ENCODE measurements around the gene HOXA7.

- no peak for TF ChIP-seq EZH2 (IDR thresholded peaks at IDR 0.05; ENCODE audit: borderline replicate concordance)
- TF ChIP-seq CTCF (IDR thresholded peaks at IDR 0.05; ENCODE audit: poor library complexity) = no peak
Observed at GRCh38 chr7:27119412-27119911, 37.0 kb downstream of the HOXA7 start.
